Measurements from ENCODE around the gene CYP46A1.

- TF ChIP-seq POLR2A (IDR thresholded peaks at IDR 0.05; ENCODE audit: low read depth, low read length) (no peak), POLR2AphosphoS5 (IDR thresholded peaks at IDR 0.05; ENCODE audit: low read depth, low read length) (no peak), TAF1 (IDR thresholded peaks at IDR 0.05; ENCODE audit: low read depth, low read length) (no peak), SPI1 (IDR thresholded peaks at IDR 0.05; ENCODE audit: low read depth, low read length) (no peak), PAX5 (IDR thresholded peaks at IDR 0.05; ENCODE audit: insufficient read depth, low read length, severe bottlenecking) (no peak), POU2F2 (IDR thresholded peaks at IDR 0.05; ENCODE audit: low read depth, low read length) (no peak)
Measured at GRCh38 chr14:99753225-99754140, 69.4 kb downstream of the CYP46A1 start.
